NOMO-1 treated with DMSO at 0.1 percent for 48 hours (cell line): ENCODE results near the gene KIF25.

Source experiments
- DNase-seq: peaks from one replicate; lab custom pipeline; 2025; ENCODE audit not compliant: unreplicated experiment; lab: John Stamatoyannopoulos, UW

KIF25 gene

DNA sequence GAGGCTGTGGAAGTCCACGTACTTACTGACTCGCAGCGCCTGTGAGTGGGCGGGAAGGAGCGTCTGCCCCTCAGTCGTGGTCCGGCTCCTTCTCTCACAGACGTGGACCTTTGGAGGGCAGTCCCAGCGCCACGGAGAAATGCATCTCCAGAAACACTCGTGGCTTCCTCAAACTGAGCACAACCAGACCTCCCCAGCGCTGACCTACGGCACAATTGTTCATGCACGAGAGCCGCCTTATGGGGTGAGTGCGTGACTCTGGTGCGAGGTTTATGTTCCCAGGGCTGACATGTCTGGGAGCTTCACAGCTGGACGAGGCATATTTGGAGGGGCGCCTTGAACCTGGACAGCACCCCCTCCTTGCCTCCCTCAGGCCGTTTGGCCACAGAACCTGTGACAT is 51.8 kb downstream of the KIF25 start:
- DNase-seq = no peak

GRCh38 chr6:168049706-168050224 is 52.3 kb downstream of the KIF25 start:
- DNase-seq = no peak

DNA sequence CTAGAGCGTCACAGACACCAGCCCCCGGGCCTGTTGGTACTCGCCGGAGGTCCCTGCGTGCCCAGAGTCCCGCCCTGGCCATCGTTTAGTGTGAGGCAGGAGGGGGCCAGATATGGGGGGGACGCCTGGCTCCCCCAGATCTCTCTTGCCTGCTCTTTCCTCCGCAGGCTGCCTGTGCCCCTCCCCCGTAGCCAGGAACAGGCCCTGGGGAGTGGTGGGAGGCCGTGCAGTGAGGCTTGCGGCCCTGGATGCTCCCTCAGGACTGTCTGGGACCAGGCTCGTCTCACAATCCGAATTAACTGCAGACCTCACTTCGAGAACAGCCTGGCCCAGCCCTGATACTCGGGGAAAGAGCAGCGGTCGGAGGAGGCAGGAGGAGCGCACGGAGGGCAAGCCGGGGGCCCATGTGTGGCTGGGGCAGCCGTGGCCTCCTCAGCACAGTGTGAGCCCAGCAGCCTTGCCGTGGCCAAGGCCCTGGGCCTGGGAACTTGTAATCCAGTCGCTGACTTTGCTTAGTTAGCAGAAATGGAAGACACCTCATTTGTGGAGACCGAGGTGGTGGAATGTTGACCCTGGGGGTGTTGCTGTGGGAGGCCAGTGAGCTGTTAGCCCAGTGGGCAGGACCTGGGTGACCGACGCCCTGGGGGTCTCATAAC is 52.9 kb downstream of the KIF25 start:
- DNase-seq = no peak

- no peak for DNase-seq
Measured at GRCh38 chr6:168050881-168051586, 53.6 kb downstream of the KIF25 start.

DNA sequence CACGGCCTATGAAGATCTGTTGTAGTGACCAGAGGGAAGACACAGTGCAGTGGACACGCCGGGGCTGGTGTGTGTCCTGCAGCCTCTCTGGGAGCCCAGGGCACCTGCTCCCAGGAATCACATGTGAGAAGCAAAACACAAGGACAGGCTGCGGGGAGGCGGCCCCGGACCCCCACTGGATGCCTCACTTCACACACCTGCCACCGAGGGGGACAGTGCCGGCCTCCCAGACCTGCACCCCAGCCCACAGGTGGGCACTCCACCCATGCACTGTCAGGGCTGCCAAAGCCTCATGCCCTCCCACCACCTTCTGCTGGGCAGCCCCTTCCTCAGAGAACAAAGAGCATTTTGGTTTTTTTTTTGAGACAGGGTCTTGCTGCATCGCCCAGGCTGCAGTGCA is 54.2 kb downstream of the KIF25 start:
- DNase-seq = no peak

DNA sequence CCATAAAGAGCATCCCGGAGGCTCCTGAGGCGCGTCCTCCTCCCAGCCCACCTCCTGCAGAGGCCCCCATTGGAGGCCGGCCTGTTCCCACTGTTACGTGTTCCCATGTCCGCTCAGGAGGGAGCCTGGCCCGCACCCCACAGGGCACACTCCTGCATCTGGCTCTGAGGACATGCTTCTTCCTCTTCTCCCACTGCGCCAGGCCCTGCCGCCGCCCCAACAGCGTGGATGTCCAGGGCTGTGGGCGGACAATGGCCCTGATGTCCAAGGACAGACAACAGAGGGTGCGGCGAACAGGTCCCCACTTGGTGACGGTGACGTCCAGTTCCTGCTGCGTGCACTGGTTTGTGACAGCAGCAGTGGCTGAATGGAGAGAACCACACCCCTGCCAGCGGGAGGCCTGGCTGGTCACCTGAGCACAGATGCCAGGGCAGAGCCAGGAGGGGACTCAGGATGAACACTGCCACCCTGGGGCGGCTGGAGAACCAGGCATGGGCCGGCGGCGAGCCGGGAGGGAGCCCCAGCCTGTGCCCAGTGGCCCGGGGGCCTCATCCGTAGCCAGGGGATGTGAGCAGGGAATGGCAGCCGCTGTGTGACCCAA is 54.9 kb downstream of the KIF25 start:
- DNase-seq = no peak

- DNase-seq = no peak
Measured at GRCh38 chr6:168053086-168053956, 55.9 kb downstream of the KIF25 start.

DNA sequence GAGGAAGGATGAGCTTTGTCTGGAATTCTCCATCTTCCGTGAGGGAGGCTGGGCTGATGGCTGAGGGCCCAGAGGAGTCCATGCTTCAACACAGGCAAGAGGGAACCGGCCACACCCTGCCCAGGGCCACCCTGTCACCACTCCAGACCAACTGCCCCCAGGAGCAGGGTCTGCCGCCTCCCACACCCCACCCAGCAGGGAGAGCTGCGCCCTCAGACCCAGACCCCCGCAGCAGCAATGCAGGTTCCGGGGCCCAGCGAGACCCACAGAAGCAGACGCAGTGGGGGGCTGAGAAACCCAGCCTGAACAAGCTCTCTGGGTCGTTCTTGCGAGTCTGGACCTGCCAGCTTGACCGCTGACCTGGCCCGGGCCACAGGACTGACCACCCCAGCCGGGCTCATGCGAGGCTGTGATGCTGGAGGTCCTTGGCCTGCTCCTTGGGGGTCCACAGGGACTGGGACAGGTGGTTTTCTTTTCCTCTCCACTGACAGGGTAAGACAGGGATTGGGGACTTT is 56.5 kb downstream of the KIF25 start:
- no peak for DNase-seq

- no peak for DNase-seq
Measured at GRCh38 chr6:168054765-168055560, 57.5 kb downstream of the KIF25 start.

DNA sequence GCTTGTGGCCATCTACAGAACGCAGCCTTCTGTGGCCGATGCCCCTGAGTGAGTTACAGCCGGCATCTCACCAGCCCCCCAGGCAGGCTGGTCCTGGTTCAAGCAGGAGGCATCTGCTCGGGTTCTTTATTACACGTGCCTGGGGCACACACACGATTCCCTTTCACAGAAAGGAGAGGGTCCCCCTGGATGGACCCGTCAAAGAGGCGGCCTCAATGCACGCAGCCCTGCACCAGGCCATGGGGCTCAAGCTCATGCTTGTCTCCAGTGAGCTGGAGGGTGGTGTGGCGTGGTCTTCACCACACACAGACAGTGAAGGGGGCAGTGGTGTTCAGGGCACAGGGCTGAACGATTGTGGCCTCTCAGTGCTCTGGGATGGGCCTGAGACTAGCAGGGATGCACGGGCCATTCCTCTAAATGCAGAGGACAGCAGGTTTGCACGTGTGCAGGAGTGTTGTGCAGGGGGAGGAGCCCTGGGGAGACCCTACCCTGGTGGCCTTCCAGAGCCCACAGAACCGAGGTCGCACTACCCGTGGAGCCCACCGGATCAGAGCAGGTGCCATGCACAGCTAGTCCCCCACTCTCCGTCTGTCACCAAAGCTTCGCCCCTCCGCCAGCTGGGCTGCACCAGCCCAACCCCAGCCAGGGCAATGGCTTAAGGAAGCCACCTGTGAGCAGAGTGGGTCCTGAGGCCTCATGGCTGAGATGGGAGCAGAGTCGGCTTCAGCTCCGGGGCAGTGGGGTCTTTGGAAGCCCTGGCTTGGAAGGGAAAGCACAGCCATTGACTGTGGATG is 58.4 kb downstream of the KIF25 start:
- DNase-seq = no peak

DNA sequence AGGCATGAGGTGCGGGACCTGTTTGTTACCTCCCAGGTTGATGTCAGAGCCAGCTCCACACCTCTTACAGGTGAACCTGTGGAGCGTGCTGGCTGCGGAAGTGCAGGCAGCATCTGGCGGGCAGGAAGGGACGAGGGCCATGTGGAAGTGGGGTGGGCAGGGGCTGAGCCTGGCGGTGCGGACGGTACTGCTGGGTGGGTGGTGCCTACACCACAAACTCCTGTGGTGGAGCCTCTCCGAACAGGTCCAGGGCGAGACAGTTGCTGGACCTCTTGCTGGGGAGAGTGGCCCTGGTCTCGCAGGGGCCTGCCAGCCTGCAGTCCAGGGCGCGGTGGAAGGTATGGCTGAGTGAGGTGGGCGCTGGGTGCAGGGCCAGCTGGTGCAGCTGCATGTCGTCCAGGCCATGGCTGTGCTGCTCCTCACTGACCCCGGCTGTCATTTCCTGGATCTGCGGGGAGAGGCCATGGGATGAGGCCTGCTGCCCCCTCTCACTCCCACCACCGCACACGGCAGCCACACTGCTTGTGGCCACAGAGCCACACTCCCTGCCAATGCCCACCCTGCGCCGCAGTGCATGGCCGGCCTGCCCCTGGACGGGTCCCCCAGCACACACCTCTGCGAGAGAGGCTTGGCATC is 59.5 kb downstream of the KIF25 start:
- DNase-seq = no peak

DNA sequence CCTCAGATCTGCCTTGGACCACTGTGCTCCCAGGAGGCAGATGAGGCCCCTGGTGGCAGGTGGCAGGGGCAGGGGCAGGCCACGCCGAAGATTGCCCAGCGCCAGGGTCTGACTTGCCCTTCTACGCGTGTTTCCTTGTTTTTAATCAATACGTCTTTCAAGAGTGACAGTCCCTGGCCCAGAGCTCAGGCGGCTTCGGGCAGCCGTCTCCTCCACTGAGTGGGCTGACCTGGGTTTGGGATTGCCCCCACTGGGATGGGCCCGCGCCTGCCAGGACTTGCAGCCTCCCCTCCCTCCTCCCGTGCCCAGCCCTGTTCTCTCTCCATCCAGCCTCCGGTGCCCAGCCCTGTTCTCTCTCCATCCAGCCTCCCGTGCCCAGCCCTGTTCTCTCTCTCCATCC is 60.4 kb downstream of the KIF25 start:
- no peak for DNase-seq

DNA sequence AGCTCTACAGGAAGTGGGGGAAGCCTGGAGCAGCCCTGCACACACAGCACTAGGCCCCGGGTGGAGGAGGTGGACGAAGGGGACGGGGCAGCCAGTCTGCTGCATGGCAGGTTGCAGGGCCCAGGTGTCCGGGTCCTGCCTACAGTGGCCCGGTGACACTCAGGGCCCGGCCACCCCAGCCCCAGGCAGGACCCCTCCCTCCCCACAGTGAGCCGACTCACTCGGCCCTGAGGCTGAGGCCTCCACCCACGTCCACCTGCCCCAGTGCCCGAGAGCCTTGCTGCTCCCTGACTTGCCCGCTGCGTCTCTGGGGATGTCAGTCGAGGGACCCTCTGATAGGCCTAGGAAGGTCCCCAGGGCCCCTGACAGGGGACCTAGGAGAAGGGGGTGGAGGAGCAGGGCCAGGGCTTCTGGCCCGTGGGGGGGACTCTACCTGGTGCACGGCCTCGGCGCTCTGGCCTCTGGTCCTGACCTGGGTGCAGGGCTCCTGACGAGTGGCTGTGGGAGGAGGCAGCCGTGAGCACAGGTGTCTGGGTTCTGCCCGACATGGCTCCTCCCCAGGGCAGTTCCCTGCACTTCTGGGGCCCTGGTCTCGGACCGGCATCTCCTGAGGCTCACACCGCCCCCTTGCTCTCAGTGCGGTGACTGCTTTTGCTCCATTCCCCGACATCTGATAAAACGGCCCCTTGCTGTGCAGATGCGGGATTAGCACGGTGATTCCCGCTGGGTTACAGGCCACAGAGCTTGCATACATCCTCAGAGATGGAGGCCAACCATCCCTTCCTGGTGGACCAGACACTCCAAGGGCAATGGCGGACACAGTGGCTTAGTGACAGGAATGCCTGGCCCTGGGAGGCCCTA is 61.5 kb downstream of the KIF25 start:
- no peak for DNase-seq

GRCh38 chr6:168060521-168060931 is 63.1 kb downstream of the KIF25 start:
- DNase-seq = no peak

GRCh38 chr6:168061269-168062210 is 64.1 kb downstream of the KIF25 start:
- no peak for DNase-seq

DNA sequence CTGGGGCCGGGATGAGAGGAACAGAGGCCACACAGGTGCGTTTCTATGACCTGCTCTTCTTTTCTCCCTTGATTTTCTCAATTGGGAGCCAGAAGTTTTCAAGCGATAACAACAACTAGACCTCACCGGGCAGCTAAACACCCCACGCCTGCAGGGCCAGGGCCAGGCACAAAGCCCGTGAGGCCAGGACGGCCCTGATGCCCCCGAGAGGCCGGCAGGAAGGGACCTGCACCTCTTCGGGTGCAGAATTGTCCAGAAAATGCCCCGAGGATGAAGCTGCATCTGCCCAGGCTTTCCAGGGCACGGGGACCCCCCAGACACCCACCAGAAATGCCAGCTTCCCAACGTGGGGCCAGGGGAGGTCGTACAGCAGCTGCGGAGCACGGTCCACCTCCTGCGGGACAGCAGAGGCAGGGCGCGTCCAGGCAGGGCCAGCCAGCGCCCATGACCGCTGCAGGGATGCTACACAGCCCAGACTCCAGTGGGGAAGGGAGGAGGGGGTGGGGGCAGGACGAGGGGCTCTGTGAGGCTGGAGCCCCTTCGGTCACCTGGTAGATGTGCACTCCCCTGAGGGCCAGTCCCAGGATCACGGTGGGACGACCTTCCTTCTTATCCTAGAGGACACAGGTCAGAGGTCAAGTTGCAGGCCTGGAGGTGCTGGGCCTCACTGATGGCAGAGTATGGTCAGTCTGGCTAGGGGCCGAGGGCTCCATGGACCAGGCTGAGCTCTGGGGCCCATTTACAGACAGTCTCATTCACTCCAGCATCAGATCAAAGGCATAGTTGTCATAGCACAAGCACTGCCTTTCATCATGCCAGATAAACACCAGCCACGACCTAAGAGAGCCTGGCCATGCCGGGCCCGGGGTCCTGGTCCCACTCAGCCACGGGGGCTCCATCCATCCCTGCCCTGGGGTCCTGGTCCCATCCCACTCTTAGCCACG is 65.1 kb downstream of the KIF25 start:
- DNase-seq = no peak
